HG02970 (cell line): ENCODE measurements around the gene METTL4.
"Not testable (repeated sequence)": the region's sequence is repeated elsewhere in the genome, so short reads cannot be mapped to it uniquely, and the experiment has no call there.

ENCODE experiments used
- ATAC-seq: cut with Tn5 transposase; IDR thresholded peaks from one replicate; pipeline ENCODE4 v1.9.1; 2021; ENCODE audit warnings: mild to moderate bottlenecking, moderate library complexity, moderate number of reproducible peaks; ENCODE audit not compliant: unreplicated experiment, low FRiP score

METTL4 gene

DNA sequence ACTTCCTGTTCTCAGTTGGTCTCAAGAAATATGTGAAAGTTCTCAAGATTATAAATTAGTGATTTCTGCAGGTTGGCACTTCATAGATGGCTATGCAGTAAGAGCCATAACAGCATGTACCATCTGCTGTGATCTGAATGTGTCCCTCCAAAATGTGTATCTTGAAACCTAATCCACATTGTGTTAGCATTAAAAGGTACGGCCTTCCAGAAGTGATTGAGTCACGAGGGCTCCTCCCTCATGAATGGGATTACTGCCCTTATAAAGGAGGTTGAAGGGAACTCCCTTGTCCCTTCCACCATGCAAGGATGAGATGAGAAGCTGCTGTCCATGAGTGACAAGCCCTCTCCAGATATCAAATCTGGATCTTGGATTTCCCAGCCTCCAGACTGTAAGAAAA is 45.0 kb downstream of the METTL4 start:
- ATAC-seq, result no peak

DNA sequence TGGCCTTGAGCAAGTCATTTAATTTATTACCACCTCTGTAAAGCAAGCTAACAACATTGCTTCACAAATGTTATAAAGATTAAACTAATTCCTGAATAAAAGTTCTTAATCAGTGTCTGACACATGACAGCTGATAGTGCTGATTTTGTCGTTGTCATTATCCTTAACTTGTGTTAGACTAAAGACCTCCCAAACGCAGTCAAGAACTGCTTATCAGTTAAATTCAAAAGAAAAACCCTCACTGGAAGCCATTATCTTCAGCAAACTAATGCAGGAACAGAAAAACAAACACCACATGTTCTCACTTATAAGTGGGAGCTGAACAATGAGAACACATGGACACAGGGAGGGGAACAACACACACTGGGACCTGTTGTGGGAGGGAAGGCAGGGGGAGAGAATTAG is 46.5 kb downstream of the METTL4 start:
- not testable (repeated sequence) for ATAC-seq

DNA sequence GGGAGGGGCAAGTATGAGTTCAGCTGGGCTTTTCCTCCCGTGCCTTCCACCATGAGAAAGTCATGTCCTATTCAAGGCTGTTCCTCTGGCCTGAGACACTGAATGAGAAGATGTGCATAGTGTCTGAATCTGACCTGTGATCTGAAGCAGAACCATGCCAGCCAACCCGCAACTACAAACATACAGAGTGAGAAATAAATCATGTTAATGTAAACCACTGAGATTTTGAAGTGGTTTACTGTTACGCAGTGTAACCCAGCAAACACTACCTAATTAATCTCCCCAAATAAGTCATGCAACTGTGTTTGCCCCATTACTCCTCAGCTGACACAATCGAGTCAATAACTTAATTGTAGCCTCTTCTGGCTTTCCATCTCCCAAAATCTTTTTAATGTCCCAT is 49.2 kb downstream of the METTL4 start:
- ATAC-seq, result no peak

DNA sequence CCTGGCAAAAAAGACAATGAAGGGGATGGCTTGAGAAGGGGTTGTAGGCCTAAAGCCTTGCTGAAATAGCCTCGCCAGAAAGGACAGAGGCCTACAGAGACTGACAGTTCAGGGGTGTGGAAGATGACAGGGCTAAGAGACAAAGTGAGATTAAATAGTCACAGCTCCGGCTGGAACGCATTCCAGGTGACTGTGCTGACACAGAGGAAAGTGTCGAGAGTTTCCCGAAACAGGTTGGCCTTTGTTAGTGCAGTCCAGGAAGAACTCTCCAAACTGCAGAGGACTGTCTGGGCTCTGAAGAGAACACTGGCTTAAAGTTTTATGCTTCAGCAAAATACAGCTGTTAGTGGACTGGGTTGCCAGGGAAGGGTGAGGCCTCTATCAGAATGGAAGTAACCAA is 52.8 kb downstream of the METTL4 start:
- ATAC-seq, result no peak

- no peak for ATAC-seq
These were observed 55.2 kb downstream of the METTL4 start for GRCh38 chr18:2515908-2516625.

- no peak for ATAC-seq
These were observed 56.0 kb downstream of the METTL4 start for GRCh38 chr18:2515171-2515787.

DNA sequence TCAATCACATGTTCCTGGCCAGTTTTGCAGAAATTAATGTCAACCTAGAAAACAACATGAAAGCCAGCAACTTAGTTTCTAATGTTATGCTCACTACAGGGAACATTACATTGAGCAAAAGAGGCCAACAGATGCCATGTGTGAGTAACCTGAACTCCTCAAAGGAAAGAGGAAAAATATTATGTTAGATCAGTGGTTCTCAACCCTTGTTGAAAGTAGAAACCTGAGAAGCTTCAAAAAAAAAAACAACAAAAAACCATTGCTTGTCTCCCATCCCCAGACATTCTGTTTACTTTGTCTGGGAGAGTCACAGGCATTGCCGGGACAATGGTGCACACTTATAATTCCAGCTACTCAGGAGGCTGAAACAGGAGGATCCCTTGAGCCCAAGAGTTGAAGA is 57.7 kb downstream of the METTL4 start:
- no peak for ATAC-seq

DNA sequence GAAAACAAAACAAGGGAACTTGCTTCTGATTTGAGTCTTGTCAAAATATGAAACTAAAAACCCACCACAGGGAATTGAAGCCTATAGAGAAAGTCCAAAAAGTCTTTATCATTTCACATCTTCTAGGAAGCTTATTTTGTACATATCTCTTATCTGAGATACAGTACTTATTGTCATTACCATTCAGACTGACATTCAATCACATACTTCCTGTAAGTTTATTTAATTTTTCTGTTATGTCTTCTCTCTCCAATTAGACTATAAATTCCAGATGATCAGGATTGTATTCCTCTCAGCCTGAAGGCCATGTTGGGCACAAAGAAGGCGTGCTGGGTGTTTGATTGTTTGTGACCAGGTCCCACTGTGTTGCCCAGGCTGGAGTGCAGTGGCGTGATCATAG is 59.2 kb downstream of the METTL4 start:
- no peak for ATAC-seq

- no peak for ATAC-seq
These were observed 59.9 kb downstream of the METTL4 start for GRCh38 chr18:2511451-2511850.

DNA sequence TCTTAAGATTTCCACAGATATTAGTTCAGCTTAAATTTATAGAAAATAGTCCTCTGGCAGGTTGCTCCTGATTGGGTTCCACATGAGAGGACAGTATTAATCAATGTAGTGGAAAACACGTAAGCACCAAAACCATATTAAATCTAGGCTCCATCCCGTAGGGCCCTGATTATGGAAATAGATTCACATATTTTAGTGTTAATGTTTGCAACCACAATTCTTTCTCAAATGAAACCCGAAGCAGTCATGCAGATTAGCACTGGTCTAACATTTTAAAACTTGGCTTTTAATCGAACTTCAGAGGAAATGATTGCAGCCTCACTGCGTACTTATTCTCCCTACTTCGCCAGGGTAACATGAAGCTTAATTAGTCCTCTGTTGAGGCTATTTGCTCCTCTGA is 60.9 kb downstream of the METTL4 start:
- ATAC-seq, result no peak

GRCh38 chr18:2508678-2509077 is 62.6 kb downstream of the METTL4 start:
- no peak for ATAC-seq

DNA sequence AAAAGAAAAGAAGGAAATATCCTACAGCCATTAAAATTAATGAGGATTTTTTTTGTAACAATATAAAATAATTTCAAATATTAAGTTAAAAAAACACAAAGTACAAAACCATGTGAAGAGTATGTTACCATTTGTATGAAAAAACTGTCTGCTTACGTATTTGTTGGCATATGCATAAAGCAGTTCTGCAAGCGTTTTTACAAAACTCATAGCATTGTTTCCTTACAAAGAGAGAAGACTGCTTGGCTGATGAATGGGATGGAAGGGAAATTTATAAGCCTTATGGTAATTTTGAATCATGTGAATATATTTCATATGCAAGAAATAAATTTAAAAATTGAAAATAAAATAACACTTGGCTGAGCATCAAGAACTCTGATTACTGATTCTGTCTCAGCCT is 63.1 kb downstream of the METTL4 start:
- no peak for ATAC-seq

GRCh38 chr18:2504642-2505041 is 66.7 kb downstream of the METTL4 start:
- no peak for ATAC-seq

- ATAC-seq, result no peak
These were observed 68.4 kb downstream of the METTL4 start for GRCh38 chr18:2502880-2503279.

- no peak for ATAC-seq
These were observed 68.9 kb downstream of the METTL4 start for GRCh38 chr18:2502394-2502793.

DNA sequence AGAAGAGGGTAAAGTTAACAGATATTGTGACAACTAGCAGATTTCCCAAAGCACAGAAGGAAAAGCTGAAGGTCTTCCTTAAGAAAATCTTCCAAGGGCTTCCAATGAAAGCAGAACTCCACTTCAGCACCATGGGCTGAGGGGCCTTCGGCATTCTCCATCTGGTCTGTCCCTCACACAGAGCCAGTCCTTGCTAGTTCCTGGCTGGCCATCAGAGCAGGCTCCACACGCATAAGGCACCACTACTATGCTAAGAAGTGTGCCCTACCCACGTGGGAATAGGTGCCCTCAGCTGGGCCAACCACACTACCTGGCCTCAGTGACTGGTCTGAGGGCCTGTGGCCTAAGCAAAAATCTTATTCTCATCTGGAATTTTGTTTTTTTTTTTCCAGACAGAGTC is 73.5 kb downstream of the METTL4 start:
- no peak for ATAC-seq

DNA sequence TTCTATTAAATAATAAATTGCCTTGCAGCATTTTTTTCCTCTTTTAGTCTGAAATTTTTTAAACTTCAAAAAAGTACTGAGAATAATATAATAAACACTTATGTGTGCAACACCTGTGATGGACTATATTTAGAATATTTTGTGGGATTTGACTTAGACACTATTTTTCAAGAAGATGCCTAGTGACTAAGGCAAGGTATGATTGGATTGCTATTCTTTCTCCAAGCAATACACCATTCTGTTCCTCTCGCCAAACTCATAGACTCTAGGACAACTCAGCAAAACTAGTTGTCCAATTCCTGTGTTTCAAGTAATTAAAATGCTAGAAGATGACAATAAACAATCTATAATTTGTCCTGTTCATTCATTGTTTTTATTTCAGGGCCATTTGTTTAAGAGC is 75.9 kb downstream of the METTL4 start:
- ATAC-seq, result no peak

DNA sequence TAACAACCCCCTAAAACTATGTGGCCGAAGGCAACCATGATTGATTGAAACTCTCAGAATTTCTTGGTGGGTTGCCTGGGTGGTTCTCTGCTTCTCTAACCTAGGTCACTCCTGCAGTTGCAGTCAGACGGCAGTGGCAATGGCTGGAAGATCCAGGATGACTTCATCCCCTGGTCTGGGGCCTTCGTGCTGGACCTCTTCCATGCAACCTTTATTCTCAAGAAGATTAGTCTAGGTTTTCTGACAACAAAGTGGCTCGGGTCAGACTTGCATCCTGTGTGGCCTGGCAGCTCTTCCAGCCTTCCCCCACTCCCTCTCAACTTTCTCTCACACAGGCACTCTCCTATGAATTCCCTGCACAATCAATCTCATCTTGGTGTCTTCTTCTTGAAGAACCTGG is 76.4 kb downstream of the METTL4 start:
- no peak for ATAC-seq
